B cell (primary cell): ENCODE data around the gene GULP1. TPM values are rescaled to one million over a fixed set of nuclear protein-coding genes. Genes with fewer than 3 reads are reported as not detected.

Experiments
- ATAC-seq: fragments of 200-7000 bp; cut with Tn5 transposase; one replicate; pipeline ENCODE4 v1.10.0; 2021; ENCODE audit warnings: low read depth, mild to moderate bottlenecking, moderate number of reproducible peaks, moderate library complexity
- CTCF ChIA-PET: fragments of 350-600 bp; sonication (Branson Sonifier 250); formaldehyde crosslinking; loops from one replicate; lab custom pipeline; 2021; ENCODE audit warnings: antibody characterized with exemption, inconsistent platforms; lab: Charles Lee
- POLR2A ChIA-PET: fragments of 350-600 bp; sonication (Branson Sonifier 250); formaldehyde crosslinking; loops from one replicate; lab custom pipeline; 2021; ENCODE audit warnings: antibody characterized with exemption; lab: Charles Lee
- DNase-seq: peaks from one replicate; pipeline ENCODE4 v3.0.0; 2013
- H2AFZ ChIP-seq: 2 replicates; pipeline ENCODE4 v1.6.1; 2012; ENCODE audit warnings: mild to moderate bottlenecking, low read depth, low read length; ENCODE audit not compliant: insufficient read depth, poor library complexity, severe bottlenecking
- H3K27ac ChIP-seq, 2 donors: 1 replicate in 1 of 2; 2 replicates in 1 of 2; pipeline ENCODE4 v1.5.1; 2012 to 2013; ENCODE audit warnings: low read length in 2 of 2, mild to moderate bottlenecking in 2 of 2, moderate library complexity in 1 of 2
- H3K27me3 ChIP-seq, 4 experiments: fragments of 200-600 bp in 1 of 4; sonication (generic) in 1 of 4; replicated peaks in 1 of 4; 1 replicate in 2 of 4; 2 replicates in 2 of 4; pipeline versions ENCODE4 v1.6.1 to v1.7.0; 2013 to 2016; ENCODE audit warnings: low read length in 3 of 4, mild to moderate bottlenecking in 2 of 4, mixed read lengths in 1 of 4, moderate library complexity in 1 of 4; ENCODE audit not compliant: insufficient read depth in 4 of 4, control insufficient read depth in 3 of 4; ENCODE audit errors: control extremely low read depth in 1 of 4
- H3K36me3 ChIP-seq, 2 experiments: replicated peaks in 1 of 2; 1 replicate in 1 of 2; 2 replicates in 1 of 2; pipeline versions ENCODE4 v1.6.1 to v1.7.1; 2013; ENCODE audit warnings: low read length in 1 of 2; ENCODE audit not compliant: insufficient read depth in 2 of 2, control insufficient read depth in 1 of 2; ENCODE audit errors: control extremely low read depth in 1 of 2, extremely low read depth in 1 of 2
- H3K4me1 ChIP-seq, 2 donors: fragments of 200-600 bp in 1 of 2; sonication (generic) in 1 of 2; 1 replicate in 1 of 2; 2 replicates in 1 of 2; pipeline versions ENCODE4 v1.5.1 to v1.6.1; 2013 to 2017; ENCODE audit warnings: low read length in 2 of 2; ENCODE audit not compliant: control insufficient read depth in 2 of 2, insufficient read depth in 2 of 2
- H3K4me2 ChIP-seq: replicated peaks from 2 replicates; pipeline ENCODE3; 2012; ENCODE audit warnings: mild to moderate bottlenecking, low read depth, low read length; ENCODE audit not compliant: poor library complexity, severe bottlenecking
- H3K4me3 ChIP-seq, 5 experiments: fragments of 200-600 bp in 1 of 5; sonication (generic) in 1 of 5; 1 replicate in 3 of 5; 2 replicates in 2 of 5; pipeline versions ENCODE4 v1.5.1 to v1.7.0; 2011 to 2016; ENCODE audit warnings: low read length in 4 of 5, mild to moderate bottlenecking in 4 of 5, low read depth in 2 of 5, control low read depth in 1 of 5, moderate library complexity in 1 of 5; ENCODE audit not compliant: insufficient read depth in 1 of 5; ENCODE audit errors: control extremely low read depth in 1 of 5, extremely low read depth in 1 of 5
- H3K79me2 ChIP-seq: fragments of 200-600 bp; sonication (generic); one replicate; pipeline ENCODE4 v1.6.0; 2016; ENCODE audit warnings: low read length; ENCODE audit not compliant: control insufficient read depth, insufficient read depth
- H3K9ac ChIP-seq: fragments of 200-600 bp; sonication (generic); 2 replicates; pipeline ENCODE4 v1.6.1; 2017; ENCODE audit warnings: mild to moderate bottlenecking, low read length, moderate library complexity
- H3K9me3 ChIP-seq, 3 donors: one replicate each; pipeline versions ENCODE4 v1.6.1 to v1.7.1; 2013; ENCODE audit warnings: low read length in 2 of 3; ENCODE audit not compliant: control insufficient read depth in 2 of 3, insufficient read depth in 1 of 3; ENCODE audit errors: control extremely low read depth in 1 of 3
- H4K20me1 ChIP-seq: 2 replicates; pipeline ENCODE4 v1.6.0; 2012; ENCODE audit warnings: mild to moderate bottlenecking, low read length; ENCODE audit not compliant: insufficient read depth, control insufficient read depth, poor library complexity, severe bottlenecking
- H3K27ac Mint-ChIP-seq: one replicate; pipeline ENCODE4 v1.8.0; 2021; ENCODE audit warnings: mixed read lengths
- H3K27me3 Mint-ChIP-seq: one replicate; pipeline ENCODE4 v1.8.0; 2021; ENCODE audit warnings: mixed read lengths
- H3K4me1 Mint-ChIP-seq: one replicate; pipeline ENCODE4 v1.8.0; 2021; ENCODE audit warnings: mixed read lengths
- H3K4me3 Mint-ChIP-seq: one replicate; pipeline ENCODE4 v1.8.0; 2021; ENCODE audit warnings: mixed read lengths
- H3K9me3 Mint-ChIP-seq: one replicate; pipeline ENCODE4 v1.8.0; 2022; ENCODE audit warnings: mixed read lengths; ENCODE audit not compliant: insufficient read depth
- EZH2 ChIP-seq: IDR thresholded peaks from 2 replicates; pipeline ENCODE4 v1.6.1; 2012; ENCODE audit warnings: borderline replicate concordance, low read depth, mild to moderate bottlenecking, moderate library complexity, low read length; ENCODE audit not compliant: insufficient read depth, poor library complexity, severe bottlenecking
- WGBS: methylation state at CpG from one replicate; pipeline ENCODE4 v1.1.5; 2013; ENCODE audit warnings: missing lambda C conversion rate; ENCODE audit not compliant: insufficient coverage; 5-methylcytosine and 5-hydroxymethylcytosine counted together
- intact Hi-C: fragments of 100-400 bp; cut with micrococcal nuclease; formaldehyde crosslinking; loops from one replicate; pipeline ENCODE4 v1.10.0; 2022
- polyA plus RNA-seq: library from polyadenylated mRNA; depleted of rRNA; stranded (reverse); fragments of >200 nt; gene quantifications from 2 replicates; pipeline ENCODE4 v1.2.3, GENCODE V29; 2012
- total RNA-seq, 2 donors: library from RNA; stranded (reverse); fragments of 120-200 nt in 1 of 2; gene quantifications; 1 replicate in 1 of 2; 2 replicates in 1 of 2; pipeline versions ENCODE4 v1.2.3 to v1.2.4, GENCODE V29; 2013 to 2022
- TF ChIP-seq, protein P1 (sequence below): fragments of 200-600 bp; IDR thresholded peaks from one replicate; pipeline ENCODE4 v1.8.0; 2022; ENCODE audit warnings: antibody characterized with exemption, mild to moderate bottlenecking

Gene GULP1
- total and polyA plus RNA-seq, 2 donors (not counting 1 experiment from before 2014, with no cell fraction given): not detected

DNA sequence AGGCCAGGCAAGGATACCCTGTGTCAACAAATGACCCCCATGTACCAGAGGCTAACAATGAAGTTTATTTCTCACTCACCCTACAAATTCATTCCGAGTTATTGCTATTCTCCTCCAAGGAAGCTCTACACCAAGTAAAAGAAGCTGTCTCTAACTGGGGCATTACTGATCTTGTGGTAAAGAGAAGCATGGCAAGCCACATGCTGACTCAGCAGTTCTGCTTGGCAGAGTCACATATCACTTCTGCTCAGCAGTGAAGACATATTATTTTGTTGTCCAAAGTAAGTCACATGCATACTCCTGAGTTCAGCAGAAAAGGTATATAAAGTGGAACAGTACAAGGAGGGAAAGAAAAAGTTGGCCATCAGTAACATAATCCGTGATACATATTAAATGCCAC lies 315.8 kb downstream of the GULP1 start:
- ChIA-PET CTCF (no interaction called here), POLR2A (no interaction called here)
- no peak overlapping the region for H3K4me2 ChIP-seq
- Mint-ChIP-seq H3K9me3 (peaks cover 3% of the 10 kb centered on the region), H3K4me3 (no peak overlapping the region), H3K27me3 (no peaks in the 10 kb centered on the region), H3K27ac (no peak overlapping the region), H3K4me1 (no peaks in the 10 kb centered on the region)
- H3K9ac ChIP-seq: no peak overlapping the region
- no peak for ATAC-seq
- H4K20me1 ChIP-seq: no peaks in the 10 kb centered on the region
- no peak overlapping the region for H2AFZ ChIP-seq
- no peak overlapping the region for H3K4me3 ChIP-seq
- no peak for DNase-seq
- intact Hi-C loops: no loop called here
- WGBS: no CpG with 5 or more reads among the region's 2 CpGs
- no peaks in the 10 kb centered on the region for H3K27me3 ChIP-seq
- H3K79me2 ChIP-seq: no peaks in the 10 kb centered on the region
- TF ChIP-seq, protein P1, sequence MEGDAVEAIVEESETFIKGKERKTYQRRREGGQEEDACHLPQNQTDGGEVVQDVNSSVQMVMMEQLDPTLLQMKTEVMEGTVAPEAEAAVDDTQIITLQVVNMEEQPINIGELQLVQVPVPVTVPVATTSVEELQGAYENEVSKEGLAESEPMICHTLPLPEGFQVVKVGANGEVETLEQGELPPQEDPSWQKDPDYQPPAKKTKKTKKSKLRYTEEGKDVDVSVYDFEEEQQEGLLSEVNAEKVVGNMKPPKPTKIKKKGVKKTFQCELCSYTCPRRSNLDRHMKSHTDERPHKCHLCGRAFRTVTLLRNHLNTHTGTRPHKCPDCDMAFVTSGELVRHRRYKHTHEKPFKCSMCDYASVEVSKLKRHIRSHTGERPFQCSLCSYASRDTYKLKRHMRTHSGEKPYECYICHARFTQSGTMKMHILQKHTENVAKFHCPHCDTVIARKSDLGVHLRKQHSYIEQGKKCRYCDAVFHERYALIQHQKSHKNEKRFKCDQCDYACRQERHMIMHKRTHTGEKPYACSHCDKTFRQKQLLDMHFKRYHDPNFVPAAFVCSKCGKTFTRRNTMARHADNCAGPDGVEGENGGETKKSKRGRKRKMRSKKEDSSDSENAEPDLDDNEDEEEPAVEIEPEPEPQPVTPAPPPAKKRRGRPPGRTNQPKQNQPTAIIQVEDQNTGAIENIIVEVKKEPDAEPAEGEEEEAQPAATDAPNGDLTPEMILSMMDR: no peak
- TF ChIP-seq EZH2: no peak
- no peak overlapping the region for H3K27ac ChIP-seq
- H3K36me3 ChIP-seq: no peaks in the 10 kb centered on the region
- no peaks in the 10 kb centered on the region for H3K4me1 ChIP-seq
- H3K9me3 ChIP-seq: peaks cover 0 to 6% (median 0%) of the 10 kb centered on the region in 3 donors

- DNase-seq (no peak), ATAC-seq (no peak)
- TF ChIP-seq, protein P1: no peak
- no peak for TF ChIP-seq EZH2
- H3K4me1 Mint-ChIP-seq: no peaks in the 10 kb centered on the region
- WGBS: no CpG with 5 or more reads among the region's 1 CpG
- no peaks in the 10 kb centered on the region for H3K27me3 Mint-ChIP-seq
- Histone ChIP-seq H3K4me1 (no peaks in the 10 kb centered on the region), H3K36me3 (no peaks in the 10 kb centered on the region), H3K27me3 (no peaks in the 10 kb centered on the region), H3K27ac (no peak overlapping the region), H3K9me3 (peaks cover 0 to 6% (median 0%) of the 10 kb centered on the region in 3 donors), H3K4me3 (no peak overlapping the region), H2AFZ (no peak overlapping the region), H3K9ac (no peak overlapping the region), H3K4me2 (no peak overlapping the region), H3K79me2 (no peaks in the 10 kb centered on the region), H4K20me1 (no peaks in the 10 kb centered on the region)
- peaks cover 3% of the 10 kb centered on the region for H3K9me3 Mint-ChIP-seq
- intact Hi-C loops: no loop called here
- H3K27ac Mint-ChIP-seq: no peak overlapping the region
- POLR2A ChIA-PET: no interaction called here
- no peak overlapping the region for H3K4me3 Mint-ChIP-seq
- CTCF ChIA-PET: no interaction called here
These were observed 317.8 kb downstream of the GULP1 start for GRCh38 chr2:188609321-188610049.
